ENCODE results near the gene ENAM. TPM values are rescaled to one million over a fixed set of nuclear protein-coding genes. Genes with fewer than 3 reads are reported as not detected.
"Not testable (repeated sequence)": the region's sequence is repeated elsewhere in the genome, so short reads cannot be mapped to it uniquely, and the experiment has no call there.

ENAM gene
- total RNA-seq, 4 donors from 2014 or later, result not detected

DNA sequence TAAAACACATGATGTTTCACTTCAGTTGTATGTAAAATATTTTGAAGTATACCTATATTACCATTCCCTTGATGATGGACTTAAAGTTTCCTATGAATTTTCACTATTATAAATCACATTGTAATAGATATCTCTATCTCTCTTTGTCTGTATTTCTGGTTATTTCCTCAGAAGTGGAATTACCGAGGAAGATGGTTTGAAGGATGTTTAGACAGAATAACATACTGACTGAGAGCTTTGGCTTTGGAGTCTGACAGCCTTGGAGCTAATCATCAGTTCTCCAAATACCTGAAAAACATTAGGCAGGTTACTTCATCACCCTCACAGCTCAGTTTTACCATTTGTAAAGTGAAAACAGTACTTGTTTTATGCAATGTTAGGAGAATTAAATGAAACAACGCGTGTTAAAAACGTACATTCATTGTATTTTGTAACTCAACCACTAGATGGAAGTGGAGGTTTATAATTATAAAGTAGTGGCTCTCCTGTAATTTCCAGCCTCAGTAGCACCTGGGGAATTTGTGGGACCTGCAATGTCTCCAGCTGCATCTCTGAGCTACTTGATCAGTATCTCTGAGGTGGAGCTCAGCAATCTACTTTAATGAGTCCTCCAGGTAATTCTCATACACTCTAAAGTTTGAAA, 23.4 kb downstream of the ENAM start:
- no peak for TF ChIP-seq CTCF (IDR thresholded peaks at IDR 0.05)
- DNase-seq (ENCODE audit: low spot score), result no peak
- peak; percentile 63 for ATAC-seq (ENCODE audit: low FRiP score)

DNA sequence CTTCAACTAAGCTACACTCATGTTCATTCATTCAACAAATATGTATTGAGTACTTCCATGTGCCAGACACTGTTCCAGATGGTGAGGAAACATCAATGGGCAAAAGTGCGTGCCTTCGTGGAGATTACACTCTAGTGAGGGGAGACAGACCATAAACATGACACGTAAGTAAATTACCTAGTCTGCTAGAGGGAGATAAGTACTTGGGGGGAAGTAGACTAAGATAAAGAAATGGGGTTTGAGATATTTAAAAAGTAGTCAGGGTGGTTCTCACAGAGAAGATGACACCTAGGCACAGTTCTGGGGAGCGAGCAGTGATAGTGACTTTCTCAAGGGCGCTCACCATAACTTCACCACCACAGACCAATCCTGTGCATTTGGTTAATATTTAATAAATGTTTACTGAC, 26.1 kb downstream of the ENAM start:
- ATAC-seq (ENCODE audit: low FRiP score), result peak; percentile 81
- TF ChIP-seq CTCF (IDR thresholded peaks at IDR 0.05), result no peak
- no peak for DNase-seq (ENCODE audit: low spot score)

DNA sequence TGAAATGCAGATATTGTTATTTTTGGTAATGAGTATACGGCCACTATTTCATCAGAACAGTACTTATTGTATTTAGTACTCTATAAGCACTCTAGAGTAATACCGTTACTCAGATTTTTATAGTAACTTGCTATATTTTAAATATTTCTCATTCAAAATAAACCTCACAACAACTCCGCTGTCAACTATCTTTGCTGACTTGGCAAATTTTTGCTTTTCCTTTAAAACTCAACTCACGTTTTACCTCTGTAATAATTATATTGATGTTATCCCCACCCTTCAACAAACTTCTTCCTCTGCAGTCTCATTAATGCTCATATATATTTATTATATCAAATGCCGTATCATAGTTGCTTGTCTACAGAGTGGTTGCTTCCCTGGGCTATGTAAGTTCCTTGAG, 28.8 kb downstream of the ENAM start:
- ATAC-seq (ENCODE audit: low FRiP score) (no peak), DNase-seq (ENCODE audit: low spot score) (no peak)
- no peak for TF ChIP-seq CTCF (IDR thresholded peaks at IDR 0.05)

DNA sequence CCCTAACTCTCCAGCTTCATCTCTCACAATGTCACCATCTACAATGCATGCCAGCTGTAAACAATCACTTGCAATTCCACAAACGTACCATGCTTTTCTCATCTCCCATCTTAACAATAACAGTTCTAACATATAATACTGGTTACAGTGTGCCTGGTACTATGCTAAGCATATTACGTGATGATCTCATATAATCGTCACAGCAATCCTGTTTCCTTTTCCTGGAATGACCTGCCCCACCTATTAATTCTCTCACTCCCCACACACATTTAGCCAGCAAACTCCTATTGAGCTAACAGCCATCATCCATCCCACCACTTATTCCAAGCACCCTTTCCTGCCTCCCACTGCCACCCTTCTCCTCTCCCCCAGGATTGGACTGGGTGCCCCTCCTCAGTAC, 29.9 kb downstream of the ENAM start:
- DNase-seq (ENCODE audit: low spot score) (no peak), ATAC-seq (ENCODE audit: low FRiP score) (no peak)
- TF ChIP-seq CTCF (IDR thresholded peaks at IDR 0.05), result no peak

DNA sequence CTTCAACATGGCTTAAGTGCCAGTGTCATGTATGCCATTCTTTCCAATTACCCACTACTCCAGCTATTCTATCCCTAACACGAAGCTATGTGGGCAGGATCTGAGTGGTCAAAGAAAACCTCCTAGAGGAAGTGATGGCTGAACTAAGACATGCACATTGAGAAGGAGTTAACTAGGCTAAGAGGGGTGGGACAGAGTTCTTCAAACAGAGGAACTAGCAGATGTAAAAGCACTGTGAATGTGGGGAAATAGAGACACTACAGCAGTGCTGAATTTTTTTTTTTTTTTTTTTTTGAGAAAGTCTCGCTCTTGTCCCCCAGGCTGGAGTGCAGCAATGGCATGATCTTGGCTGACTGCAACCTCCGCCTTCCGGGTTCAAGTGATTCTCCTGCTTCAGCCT, 31.6 kb downstream of the ENAM start:
- TF ChIP-seq CTCF (IDR thresholded peaks at IDR 0.05), result no peak
- no peak for DNase-seq (ENCODE audit: low spot score)
- no peak for ATAC-seq (ENCODE audit: low FRiP score)

GRCh38 chr4:70661309-70661922, 32.9 kb downstream of the ENAM start:
- not testable (repeated sequence) for DNase-seq (ENCODE audit: low spot score); ATAC-seq (ENCODE audit: low FRiP score)

DNA sequence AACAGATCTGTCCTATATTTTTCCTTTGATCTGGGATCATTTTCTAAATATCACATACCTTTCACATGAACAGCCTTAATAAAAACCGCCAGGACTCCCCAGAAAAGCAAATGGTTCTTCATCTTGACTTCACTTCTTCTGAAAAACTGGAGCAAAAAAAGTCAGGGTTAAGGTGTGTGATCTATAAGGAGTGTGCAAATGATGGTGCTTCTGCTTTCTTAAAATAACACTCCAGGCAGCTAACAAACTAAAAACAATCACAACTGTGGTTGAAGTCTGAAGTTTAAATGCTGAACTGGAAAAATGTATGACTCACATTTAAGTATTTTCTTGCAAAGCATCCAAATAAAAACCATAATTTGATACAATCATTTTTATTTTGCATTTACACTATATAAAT, 37.8 kb downstream of the ENAM start, which contains the start of gene JCHAIN:
Gene JCHAIN (minus strand): TSS at position 140 of the 400 bp plus-strand sequence. CDS start 18 bp downstream, at position 122.
- no peak for DNase-seq (ENCODE audit: low spot score)
- ATAC-seq (ENCODE audit: low FRiP score), result no peak
- no peak for TF ChIP-seq CTCF (IDR thresholded peaks at IDR 0.05)
